CD14-positive monocyte (primary cell): ENCODE data around the gene ZFHX3. TPM values are rescaled to one million over a fixed set of nuclear protein-coding genes. Genes with fewer than 3 reads are reported as not detected.
A peak's percentile ranks its signal among the peaks of the same experiment; 100 is the strongest.

ENCODE experiments used
- DNase-seq, 3 donors: peaks; one replicate each; pipeline ENCODE4 v3.0.0-alpha.2; 2011 to 2022
- H2AFZ ChIP-seq: 2 replicates; pipeline ENCODE4 v1.6.0; 2012; ENCODE audit warnings: mild to moderate bottlenecking, low read depth, low read length, inconsistent platforms; ENCODE audit not compliant: insufficient read depth, poor library complexity, severe bottlenecking
- H3K27ac ChIP-seq, 2 donors: 1 replicate in 1 of 2; 2 replicates in 1 of 2; pipeline ENCODE4 v1.5.1; 2012 to 2013; ENCODE audit warnings: low read length in 2 of 2, control low read depth in 1 of 2, inconsistent platforms in 1 of 2, low read depth in 1 of 2, mild to moderate bottlenecking in 1 of 2
- H3K27me3 ChIP-seq, 2 donors: one replicate each; pipeline versions ENCODE4 v1.6.0 to v1.6.1; 2011 to 2013; ENCODE audit warnings: low read length in 2 of 2; ENCODE audit not compliant: control insufficient read depth in 2 of 2, insufficient read depth in 2 of 2
- H3K36me3 ChIP-seq, 2 donors: replicated peaks in 1 of 2; 1 replicate in 1 of 2; 2 replicates in 1 of 2; pipeline versions ENCODE4 v1.5.1 to v1.6.1; 2012 to 2013; ENCODE audit warnings: low read length in 2 of 2, control low read depth in 1 of 2, inconsistent platforms in 1 of 2, mild to moderate bottlenecking in 1 of 2; ENCODE audit not compliant: insufficient read depth in 2 of 2, control insufficient read depth in 1 of 2
- H3K4me1 ChIP-seq, 2 donors: 1 replicate in 1 of 2; 2 replicates in 1 of 2; pipeline versions ENCODE4 v1.5.1 to v1.6.1; 2012 to 2013; ENCODE audit warnings: low read length in 2 of 2, control low read depth in 1 of 2, inconsistent platforms in 1 of 2, mild to moderate bottlenecking in 1 of 2, moderate library complexity in 1 of 2; ENCODE audit not compliant: insufficient read depth in 2 of 2, control insufficient read depth in 1 of 2
- H3K4me2 ChIP-seq: replicated peaks from 2 replicates; pipeline ENCODE3; 2012; ENCODE audit warnings: low read length, moderate library complexity, mild to moderate bottlenecking; ENCODE audit not compliant: poor library complexity, severe bottlenecking; ENCODE audit errors: extremely low read depth
- H3K4me3 ChIP-seq, 3 experiments: fragments of 200-600 bp in 1 of 3; sonication (generic) in 1 of 3; replicated peaks in 1 of 3; 1 replicate in 2 of 3; 2 replicates in 1 of 3; pipeline ENCODE4 v1.5.1; 2011 to 2013; ENCODE audit warnings: low read length in 3 of 3, mild to moderate bottlenecking in 3 of 3, control low read depth in 2 of 3, low read depth in 2 of 3, inconsistent platforms in 1 of 3, moderate library complexity in 1 of 3
- H3K79me2 ChIP-seq: 2 replicates; pipeline ENCODE4 v1.6.0; 2012; ENCODE audit warnings: mild to moderate bottlenecking, control low read depth, inconsistent platforms, low read length, moderate library complexity; ENCODE audit not compliant: insufficient read depth
- H3K9ac ChIP-seq: 2 replicates; pipeline ENCODE4 v1.6.0; 2017; ENCODE audit warnings: low read length, mild to moderate bottlenecking; ENCODE audit not compliant: insufficient read depth, poor library complexity, severe bottlenecking
- H3K9me3 ChIP-seq, 2 donors: replicated peaks in 1 of 2; 1 replicate in 1 of 2; 2 replicates in 1 of 2; pipeline versions ENCODE4 v1.5.1 to v1.6.1; 2012 to 2013; ENCODE audit warnings: low read length in 2 of 2, control low read depth in 1 of 2; ENCODE audit not compliant: control insufficient read depth in 1 of 2, insufficient read depth in 1 of 2
- H4K20me1 ChIP-seq: 2 replicates; pipeline ENCODE4 v1.6.0; 2012; ENCODE audit warnings: mild to moderate bottlenecking, low read length, control low read depth, moderate library complexity; ENCODE audit not compliant: insufficient read depth
- H3K27ac Mint-ChIP-seq, 7 donors: one replicate each; pipeline ENCODE4 v1.8.0; 2020; ENCODE audit warnings: mild to moderate bottlenecking in 7 of 7, mixed read lengths in 7 of 7, moderate library complexity in 6 of 7, inconsistent platforms in 2 of 7
- H3K27me3 Mint-ChIP-seq, 3 donors: one replicate each; pipeline ENCODE4 v1.8.0; 2021 to 2022; ENCODE audit warnings: low read depth in 3 of 3, mild to moderate bottlenecking in 3 of 3, mixed read lengths in 3 of 3, moderate library complexity in 3 of 3, inconsistent platforms in 1 of 3
- H3K36me3 Mint-ChIP-seq, 2 donors: one replicate each; pipeline ENCODE4 v1.8.0; 2020; ENCODE audit warnings: mixed read lengths in 2 of 2, inconsistent platforms in 1 of 2, mild to moderate bottlenecking in 1 of 2
- H3K4me1 Mint-ChIP-seq: one replicate; pipeline ENCODE4 v1.8.0; 2020; ENCODE audit warnings: mild to moderate bottlenecking, mixed read lengths
- H3K4me3 Mint-ChIP-seq, 2 donors: one replicate each; pipeline ENCODE4 v1.8.0; 2020; ENCODE audit warnings: mild to moderate bottlenecking in 2 of 2, mixed read lengths in 2 of 2, moderate library complexity in 1 of 2
- H3K9me3 Mint-ChIP-seq, 7 donors: one replicate each; pipeline ENCODE4 v1.8.0; 2020 to 2022; ENCODE audit warnings: mixed read lengths in 7 of 7, mild to moderate bottlenecking in 6 of 7, moderate library complexity in 6 of 7, inconsistent platforms in 2 of 7
- CTCF ChIP-seq: fragments of 200-600 bp; IDR thresholded peaks from one replicate; pipeline ENCODE4 v1.8.0; 2022; ENCODE audit warnings: antibody characterized with exemption, mild to moderate bottlenecking
- WGBS: methylation state at CpG from one replicate; pipeline ENCODE4 v1.1.5; 2013; ENCODE audit warnings: missing lambda C conversion rate; ENCODE audit not compliant: insufficient coverage; 5-methylcytosine and 5-hydroxymethylcytosine counted together
- intact Hi-C, 2 donors: fragments of 100-400 bp; cut with micrococcal nuclease; formaldehyde crosslinking; loops; one replicate each; pipeline versions ENCODE4 v1.15.0 to v1.15.1; 2023
- polyA plus RNA-seq, 3 donors: library from polyadenylated mRNA; depleted of rRNA in 1 of 3; unstranded in 2 of 3; stranded (reverse) in 1 of 3; fragments of 300-500 nt in 2 of 3; fragments of >200 nt in 1 of 3; fragmentation: Illumina TruSeq in 2 of 3; gene quantifications; 1 replicate in 2 of 3; 2 replicates in 1 of 3; pipeline ENCODE4 v1.2.3, GENCODE V29; 2012 to 2021

Gene ZFHX3
- polyA plus RNA-seq, 3 donors = 0.42 to 4.2 (median 0.43) TPM

- Mint-ChIP-seq H3K4me1 (peaks cover 39% of the 10 kb centered on the region), H3K27ac (peak overlapping the region; percentile 73 to 93 (median 82)), H3K36me3 (peaks cover 2 to 7% of the 10 kb centered on the region in 2 donors), H3K4me3 (peak overlapping the region; percentile 64 to 87), H3K27me3 (peaks cover 5 to 13% (median 6%) of the 10 kb centered on the region in 3 donors), H3K9me3 (peaks cover 0 to 2% (median 0%) of the 10 kb centered on the region in 7 donors)
- H2AFZ ChIP-seq = peak overlapping the region; percentile 88
- peak overlapping the region; percentile 74 to 91 for H3K27ac ChIP-seq
- peak; percentile 26 for TF ChIP-seq CTCF
- intact Hi-C loops = loop anchor here (5.0 to 10.0 kb wide), 3 partner anchors 71 to 214 kb away; no protein-coding TSS in a partner anchor
- H3K4me1 ChIP-seq = peaks cover 24 to 30% of the 10 kb centered on the region in 2 donors
- peak in 1 of 3 donors; percentile 29 for DNase-seq
- H3K4me2 ChIP-seq = peak overlapping the region; percentile 90
- WGBS = 6% methylated on average over 56 of the region's 57 CpGs
- H3K27me3 ChIP-seq = no peaks in the 10 kb centered on the region
- H3K9ac ChIP-seq = peak overlapping the region; percentile 88
- no peaks in the 10 kb centered on the region for H3K9me3 ChIP-seq
- peak overlapping the region; percentile 62 to 91 (median 82) for H3K4me3 ChIP-seq
- no peaks in the 10 kb centered on the region for H3K36me3 ChIP-seq
- H3K79me2 ChIP-seq = peaks cover 34% of the 10 kb centered on the region
- H4K20me1 ChIP-seq = peaks cover 30% of the 10 kb centered on the region
Observed at GRCh38 chr16:73048292-73049080, 558 bp upstream of the ZFHX3 start.

GRCh38 chr16:73047221-73047535, 750 bp downstream of the ZFHX3 start:
- Histone ChIP-seq H3K9me3 (no peaks in the 10 kb centered on the region), H3K9ac (peak overlapping the region; percentile 88), H3K4me3 (peak overlapping the region; percentile 62 to 91 (median 82)), H3K4me2 (peak overlapping the region; percentile 90), H3K36me3 (no peaks in the 10 kb centered on the region), H3K27me3 (no peaks in the 10 kb centered on the region), H2AFZ (peak overlapping the region; percentile 88), H4K20me1 (peaks cover 43% of the 10 kb centered on the region), H3K4me1 (peaks cover 22 to 28% of the 10 kb centered on the region in 2 donors), H3K79me2 (peaks cover 23% of the 10 kb centered on the region), H3K27ac (peak overlapping the region; percentile 55 to 91)
- DNase-seq = no peak
- intact Hi-C loops = loop anchor here (5.0 to 10.0 kb wide), 3 partner anchors 70 to 212 kb away; no protein-coding TSS in a partner anchor
- H3K27me3 Mint-ChIP-seq = peaks cover 5 to 11% (median 9%) of the 10 kb centered on the region in 3 donors
- peaks cover 36% of the 10 kb centered on the region for H3K4me1 Mint-ChIP-seq
- no peak for TF ChIP-seq CTCF
- H3K27ac Mint-ChIP-seq = peak overlapping the region; percentile 65 to 91 (median 80)
- H3K9me3 Mint-ChIP-seq = peaks cover 0 to 2% (median 0%) of the 10 kb centered on the region in 7 donors
- peaks cover 3 to 11% of the 10 kb centered on the region in 2 donors for H3K36me3 Mint-ChIP-seq
- peak overlapping the region; percentile 82 to 89 for H3K4me3 Mint-ChIP-seq
- 80% methylated on average over 2 of the region's 6 CpGs for WGBS
